Stimulated activated CD8-positive, alpha-beta memory T cell treated with anti-CD3 and anti-CD28 coated beads, Interleukin-15, amount 100 ng/mL, for 4 hours (primary cell): Measurements from ENCODE around the gene ASIC4.

Experiments used
- DNase-seq, 2 donors: peaks; one replicate each; pipeline ENCODE4 v3.0.0-alpha.2; 2020; ENCODE audit warnings: low read depth in 2 of 2

Gene ASIC4

DNA sequence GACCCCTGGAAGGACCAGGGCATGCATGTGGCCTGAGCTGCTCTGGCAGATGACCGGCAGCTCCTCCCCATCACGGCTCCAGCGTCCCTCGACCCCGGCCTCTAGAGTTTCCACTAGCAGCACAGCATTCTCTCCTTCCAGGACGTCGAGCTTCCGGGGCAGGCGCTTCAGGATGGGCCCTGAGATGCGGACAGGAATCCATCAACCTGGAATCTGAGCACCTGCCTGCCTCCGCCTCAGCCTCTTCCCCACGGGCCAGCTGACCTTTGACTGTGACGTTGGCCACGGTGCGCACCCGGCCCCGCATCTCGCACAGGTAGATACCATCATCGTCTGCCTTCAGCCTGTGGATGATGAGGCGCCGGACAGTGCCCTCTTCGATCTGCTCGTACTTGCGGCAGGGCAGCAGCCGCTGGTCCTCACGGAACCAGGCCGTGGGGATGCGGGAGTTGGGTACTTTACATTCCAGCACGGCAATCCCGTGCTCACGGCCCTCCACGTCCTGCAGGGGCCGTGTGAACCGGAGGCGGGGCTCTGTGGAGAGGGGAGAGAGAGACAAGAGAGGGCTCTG is 53.6 kb downstream of the ASIC4 start:
- DNase-seq, result no peak

DNA sequence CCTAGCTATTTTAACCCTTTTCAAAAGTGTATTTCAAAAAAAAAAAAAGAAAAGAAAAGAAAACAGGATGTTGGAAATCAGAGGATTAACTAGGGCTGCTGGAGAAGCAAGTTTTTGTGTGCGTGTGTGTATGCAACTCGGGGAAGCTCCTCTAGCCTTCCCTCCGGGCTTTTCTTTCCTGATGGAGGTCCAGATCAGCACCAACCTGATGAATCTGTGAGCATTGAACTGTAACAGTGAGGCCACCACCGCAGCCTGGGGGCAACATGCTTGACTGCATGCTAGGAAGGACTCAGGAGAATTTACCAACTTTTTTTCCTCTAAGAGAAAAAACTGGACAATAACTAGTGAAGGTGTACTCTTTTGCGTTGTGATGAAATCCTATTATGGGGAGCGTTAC is 54.8 kb downstream of the ASIC4 start:
- no peak for DNase-seq

DNA sequence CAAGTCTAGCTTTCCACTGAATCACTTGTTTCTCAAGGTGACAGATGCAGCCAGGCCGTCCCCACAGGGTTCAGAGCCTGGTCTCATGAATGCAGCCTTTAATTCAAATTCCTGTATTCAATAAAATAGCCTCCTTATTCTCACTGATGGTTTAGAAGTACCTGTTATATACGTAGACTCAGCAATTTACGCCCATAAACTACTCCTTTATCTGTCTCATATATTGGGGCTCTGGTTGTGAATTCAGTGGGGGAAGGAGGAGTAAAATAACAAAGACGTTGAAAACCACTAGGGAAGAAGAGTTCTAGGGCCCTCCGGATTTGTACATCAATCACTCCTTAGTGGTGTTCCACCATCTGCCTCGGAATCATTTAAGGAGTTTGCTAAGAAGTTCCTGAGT is 55.4 kb downstream of the ASIC4 start:
- no peak for DNase-seq

GRCh38 chr2:219570194-219570923 is 56.1 kb downstream of the ASIC4 start:
- DNase-seq, result no peak

DNA sequence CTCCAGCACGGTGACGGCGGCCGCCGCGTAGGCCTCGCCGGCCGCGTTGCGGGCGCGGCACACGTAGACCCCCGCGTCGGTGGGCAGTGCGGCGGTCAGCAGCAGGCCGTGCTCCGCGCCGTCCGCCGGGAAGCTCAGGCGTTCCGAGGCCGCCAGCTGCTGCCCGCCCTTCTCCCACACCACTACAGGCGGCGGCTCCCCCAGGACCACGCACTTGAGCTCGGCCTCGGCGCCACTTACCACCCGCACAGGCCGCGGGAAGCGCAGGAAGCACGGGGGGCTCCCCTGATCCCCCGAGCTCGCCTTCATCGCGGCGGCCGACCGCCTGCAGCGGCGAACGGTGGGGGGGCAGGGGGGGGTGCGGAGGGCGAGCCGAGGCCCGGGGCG is 56.6 kb downstream of the ASIC4 start:
- DNase-seq, result no peak

- DNase-seq, result no peak
Measured at GRCh38 chr2:219571311-219572236, 57.3 kb downstream of the ASIC4 start, which contains the start of gene OBSL1. OBSL1 (minus strand) TSS chr2:219571539; CDS start chr2:219571232, 307 bp downstream.

DNA sequence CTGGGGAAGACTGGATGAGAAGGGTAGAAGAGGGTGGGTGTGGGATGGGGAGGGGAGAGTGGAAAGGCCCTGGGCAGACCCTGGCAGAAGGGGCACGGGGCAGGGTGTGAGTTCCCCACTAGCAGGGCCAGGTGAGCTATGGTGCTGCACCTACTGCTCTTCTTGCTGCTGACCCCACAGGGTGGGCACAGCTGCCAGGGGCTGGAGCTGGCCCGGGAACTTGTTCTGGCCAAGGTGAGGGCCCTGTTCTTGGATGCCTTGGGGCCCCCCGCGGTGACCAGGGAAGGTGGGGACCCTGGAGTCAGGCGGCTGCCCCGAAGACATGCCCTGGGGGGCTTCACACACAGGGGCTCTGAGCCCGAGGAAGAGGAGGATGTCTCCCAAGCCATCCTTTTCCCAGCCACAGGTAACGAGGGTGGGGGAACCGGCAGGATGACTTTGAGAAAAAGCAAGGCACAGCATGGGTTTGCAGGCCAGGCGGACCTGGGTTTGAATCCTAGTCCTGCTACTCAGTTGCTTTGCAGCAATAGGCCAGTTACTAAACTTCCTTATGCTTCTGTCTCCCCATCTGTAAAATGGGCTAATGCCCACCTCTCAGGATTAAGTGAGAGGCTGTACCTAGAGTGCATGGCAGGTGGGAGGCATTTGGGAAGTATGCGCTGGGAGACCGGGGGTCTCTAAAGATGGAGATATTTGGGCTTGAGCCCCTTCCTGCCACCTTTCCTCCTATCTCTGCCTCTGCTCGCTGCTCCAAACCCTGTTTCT is 58.1 kb downstream of the ASIC4 start, which contains the start of gene INHA:
TSS of gene INHA (plus strand) at position 74 of the 765 bp plus-strand sequence. CDS start at position 139, 65 bp downstream.
- DNase-seq, result no peak

GRCh38 chr2:219573166-219573565 is 58.9 kb downstream of the ASIC4 start:
- DNase-seq, result no peak

DNA sequence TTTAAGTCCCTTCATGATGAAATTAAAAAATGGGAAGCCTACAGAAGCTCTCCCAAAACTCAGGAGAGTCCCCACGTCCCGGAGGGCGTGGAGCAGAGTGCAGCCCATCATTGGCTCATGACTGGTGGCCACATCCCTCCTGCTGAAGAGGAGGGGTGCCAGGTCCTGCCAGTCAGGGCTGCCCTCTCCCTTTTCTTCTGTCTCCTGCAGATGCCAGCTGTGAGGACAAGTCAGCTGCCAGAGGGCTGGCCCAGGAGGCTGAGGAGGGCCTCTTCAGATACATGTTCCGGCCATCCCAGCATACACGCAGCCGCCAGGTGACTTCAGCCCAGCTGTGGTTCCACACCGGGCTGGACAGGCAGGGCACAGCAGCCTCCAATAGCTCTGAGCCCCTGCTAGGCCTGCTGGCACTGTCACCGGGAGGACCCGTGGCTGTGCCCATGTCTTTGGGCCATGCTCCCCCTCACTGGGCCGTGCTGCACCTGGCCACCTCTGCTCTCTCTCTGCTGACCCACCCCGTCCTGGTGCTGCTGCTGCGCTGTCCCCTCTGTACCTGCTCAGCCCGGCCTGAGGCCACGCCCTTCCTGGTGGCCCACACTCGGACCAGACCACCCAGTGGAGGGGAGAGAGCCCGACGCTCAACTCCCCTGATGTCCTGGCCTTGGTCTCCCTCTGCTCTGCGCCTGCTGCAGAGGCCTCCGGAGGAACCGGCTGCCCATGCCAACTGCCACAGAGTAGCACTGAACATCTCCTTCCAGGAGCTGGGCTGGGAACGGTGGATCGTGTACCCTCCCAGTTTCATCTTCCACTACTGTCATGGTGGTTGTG is 60.4 kb downstream of the ASIC4 start:
- DNase-seq, result no peak

GRCh38 chr2:219575566-219576504 is 61.6 kb downstream of the ASIC4 start:
- no peak for DNase-seq

DNA sequence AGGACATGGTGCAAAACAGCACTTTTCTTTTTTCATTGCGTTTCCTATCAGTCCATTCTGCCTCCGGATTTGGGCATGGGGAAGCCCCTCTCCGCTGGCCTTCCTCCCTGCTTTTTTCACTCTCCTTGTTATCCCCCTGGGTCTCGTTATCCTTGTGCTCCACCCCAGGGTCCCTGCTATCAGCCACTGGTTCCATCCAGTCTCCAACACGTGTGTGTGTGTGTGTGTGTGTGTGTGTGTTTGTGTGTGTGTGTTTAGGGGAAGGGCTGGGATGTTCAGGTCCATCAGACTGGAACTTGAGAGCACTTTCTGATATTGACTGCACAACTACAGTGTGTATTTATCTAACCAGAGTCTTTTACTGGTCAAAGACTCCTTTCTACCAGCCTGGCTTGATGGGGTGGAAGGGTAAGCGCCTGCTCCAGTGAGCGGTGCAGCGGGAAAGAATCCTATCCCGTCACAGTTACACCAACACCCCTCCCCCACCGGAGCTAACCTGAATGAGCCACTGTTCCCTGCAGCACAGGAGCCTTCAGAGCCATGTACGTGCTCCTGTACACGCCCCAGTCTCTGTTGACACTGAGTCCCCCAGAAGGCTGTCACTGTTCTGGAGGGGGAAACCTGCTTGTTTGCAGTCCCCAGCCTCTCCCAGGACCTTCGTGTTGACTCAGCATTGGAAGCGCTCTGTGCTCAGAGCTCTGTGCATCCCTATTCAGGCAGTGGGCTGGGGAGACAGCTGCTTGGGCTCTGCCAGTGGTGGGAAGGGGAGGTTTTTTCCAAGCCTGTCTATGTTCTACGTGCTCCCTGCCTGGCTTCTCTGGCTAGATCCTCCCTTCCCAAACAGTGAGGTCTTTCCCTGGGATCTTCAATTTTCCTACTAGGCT is 62.5 kb downstream of the ASIC4 start:
- DNase-seq, result no peak

DNA sequence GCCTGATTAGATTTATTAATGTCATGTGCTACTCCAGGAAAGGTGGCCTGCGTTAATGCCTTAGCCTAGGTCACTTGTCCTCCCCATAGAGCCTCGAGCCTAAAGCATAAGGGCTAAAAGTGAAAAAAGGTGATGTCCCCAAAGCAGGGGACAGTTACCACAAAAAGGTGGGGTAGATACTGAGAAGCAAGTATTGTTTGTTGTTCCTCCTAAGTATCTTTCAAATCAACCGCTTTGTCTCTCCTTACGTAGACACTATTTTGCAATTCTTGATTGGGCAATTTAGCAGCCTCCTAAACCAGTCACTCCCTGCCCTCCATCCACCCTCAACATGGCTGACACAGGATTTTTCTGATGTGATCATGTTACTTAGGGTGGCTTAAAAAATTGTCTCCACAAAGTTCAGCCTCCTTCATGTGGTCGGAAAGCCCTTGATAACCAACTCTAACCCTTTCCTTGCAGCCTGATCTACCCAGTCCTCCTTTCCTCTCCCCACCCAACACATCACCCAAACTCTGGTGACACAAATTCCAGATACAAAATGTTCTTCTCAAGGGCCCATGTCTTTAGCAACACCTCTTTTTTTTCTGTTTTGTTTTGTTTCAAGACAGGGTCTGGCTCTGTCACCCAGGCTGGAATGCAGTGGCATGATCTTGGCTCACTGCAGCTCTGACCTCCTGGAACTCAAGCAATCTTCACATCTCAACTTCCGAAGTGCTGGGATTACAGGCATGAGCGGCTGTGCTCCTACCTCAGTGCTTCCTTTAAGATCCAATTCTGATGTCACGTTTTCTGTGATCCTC is 64.7 kb downstream of the ASIC4 start:
- DNase-seq, result no peak

- DNase-seq, result no peak
Measured at GRCh38 chr2:219581346-219581745, 67.1 kb downstream of the ASIC4 start.
